ENCODE measurements around the gene PDE5A. TPM values are rescaled to one million over a fixed set of nuclear protein-coding genes. Genes with fewer than 3 reads are reported as not detected.
"Not testable (repeated sequence)": the region's sequence is repeated elsewhere in the genome, so short reads cannot be mapped to it uniquely, and the experiment has no call there.

The PDE5A gene
- polyA plus RNA-seq (ENCODE audit: low read depth in 6 of 6): 1 to 10 TPM in 5 of 6 donors, under 1 TPM in 1; 0.46 to 2.5 (median 1.9) TPM

DNA sequence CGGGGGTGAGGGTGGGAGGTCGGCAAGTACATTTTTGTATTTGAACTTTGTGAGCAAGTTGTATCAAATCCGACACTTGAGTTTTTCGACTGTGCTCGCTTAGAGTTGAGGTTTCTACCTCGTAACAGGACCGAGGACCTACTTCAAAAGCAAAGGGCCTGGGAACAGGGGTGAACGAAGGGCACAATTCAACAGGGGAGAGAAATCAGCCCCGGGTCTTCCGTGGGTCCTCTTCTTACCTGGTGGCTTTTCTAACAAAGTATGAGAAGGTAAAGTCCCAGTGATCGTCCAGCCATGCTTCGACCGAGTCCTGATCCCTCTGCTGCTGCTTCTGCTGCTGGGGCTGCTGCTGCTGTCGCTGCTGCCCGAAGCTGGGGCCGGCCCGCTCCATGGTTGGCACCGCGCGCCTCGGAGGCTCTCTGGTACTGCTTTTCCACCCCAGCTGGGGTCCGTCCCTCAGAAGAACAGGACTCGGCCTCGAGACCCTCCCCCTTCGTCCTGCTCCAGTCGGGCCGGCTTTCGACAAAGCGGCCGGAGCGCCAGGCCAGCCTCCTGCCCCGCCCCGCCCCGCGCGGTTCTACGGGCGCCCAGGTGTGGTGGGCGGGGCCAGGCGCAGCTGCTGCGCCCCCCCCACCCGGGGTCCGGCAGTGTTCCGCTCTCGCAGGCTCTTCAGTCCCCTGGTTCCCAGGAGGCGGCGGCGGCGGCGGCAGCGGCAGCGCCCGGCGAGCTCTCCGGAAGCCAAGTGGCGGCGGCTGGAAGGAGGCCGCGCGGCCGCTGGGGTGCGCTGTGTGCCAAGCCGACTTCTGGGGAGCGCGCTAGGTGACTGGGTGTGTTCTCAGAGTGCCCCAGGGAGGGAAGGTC lies at the start of gene PDE5A:
PDE5A (minus strand) TSS at position 524 of the 861 bp plus-strand sequence; CDS start at position 391, 133 bp downstream.
- Mint-ChIP-seq H3K36me3 (no peaks in the 10 kb centered on the region), H3K27me3 (peaks cover 13 to 49% (median 43%) of the 10 kb centered on the region in 3 donors), H3K4me3 (peak within 1 kb of the TSS; percentile 85 to 94 (median 92)), H3K4me1 (peaks cover 21 to 24% (median 21%) of the 10 kb centered on the region in 3 donors), H3K9me3 (no peaks in the 10 kb centered on the region), H3K27ac (peak within 1 kb of the TSS in 5 of 6 donors; percentile 41 to 88 (median 47))
- peak; percentile 63 for DNase-seq
- peak; percentile 77 to 79 for ATAC-seq (ENCODE audit: low read depth in 2 of 2)

DNA sequence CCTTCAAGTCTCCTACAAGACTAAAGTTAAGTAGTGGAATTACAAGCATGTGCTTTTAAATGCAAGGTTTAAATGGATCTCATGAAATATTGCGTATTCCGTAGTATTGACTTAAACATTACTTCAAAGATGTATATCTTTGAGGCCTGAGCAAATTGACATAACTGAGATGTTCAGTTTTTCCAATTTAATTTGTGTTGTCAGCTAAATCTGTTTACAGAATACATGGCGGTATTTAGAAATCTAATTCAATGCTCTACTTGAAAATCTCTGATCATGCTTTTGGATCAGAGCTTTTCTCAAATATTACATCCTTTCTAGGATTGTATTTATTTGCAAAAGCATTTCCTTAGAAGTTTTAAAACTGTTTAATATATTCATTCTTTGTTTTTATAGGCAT lies 47.5 kb upstream of the PDE5A start:
- Mint-ChIP-seq H3K27me3 (peaks cover 0 to 7% (median 5%) of the 10 kb centered on the region in 3 donors), H3K9me3 (peaks cover 0 to 1% (median 0%) of the 10 kb centered on the region in 7 donors), H3K27ac (no peak overlapping the region), H3K4me1 (no peaks in the 10 kb centered on the region), H3K4me3 (no peak overlapping the region), H3K36me3 (no peaks in the 10 kb centered on the region)
- DNase-seq (no peak), ATAC-seq (ENCODE audit: low read depth in 2 of 2) (no peak)

DNA sequence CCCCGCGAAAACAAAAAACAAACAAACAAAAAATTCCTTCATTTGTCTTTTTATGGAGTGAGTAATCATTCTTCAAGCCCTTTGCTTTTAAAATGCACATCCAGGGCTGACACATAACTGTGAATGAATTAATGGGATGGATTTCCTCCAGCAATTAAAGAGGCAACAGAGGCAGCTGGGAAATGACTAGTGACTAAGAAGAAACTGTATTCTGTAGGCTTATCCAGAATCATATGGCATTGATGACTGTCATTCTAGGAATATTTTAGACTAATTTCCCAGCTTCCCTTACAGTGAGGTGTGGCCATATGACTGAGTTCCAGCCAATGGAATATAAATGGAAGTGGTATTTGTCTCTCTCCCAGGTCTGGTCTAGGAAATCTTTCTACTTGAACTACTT lies 46.8 kb upstream of the PDE5A start:
- Mint-ChIP-seq H3K4me1 (no peaks in the 10 kb centered on the region), H3K9me3 (no peaks in the 10 kb centered on the region), H3K27ac (no peak overlapping the region), H3K27me3 (peaks cover 0 to 7% (median 5%) of the 10 kb centered on the region in 3 donors), H3K4me3 (no peak overlapping the region), H3K36me3 (no peaks in the 10 kb centered on the region)
- no peak for DNase-seq
- ATAC-seq (ENCODE audit: low read depth in 2 of 2): no peak

DNA sequence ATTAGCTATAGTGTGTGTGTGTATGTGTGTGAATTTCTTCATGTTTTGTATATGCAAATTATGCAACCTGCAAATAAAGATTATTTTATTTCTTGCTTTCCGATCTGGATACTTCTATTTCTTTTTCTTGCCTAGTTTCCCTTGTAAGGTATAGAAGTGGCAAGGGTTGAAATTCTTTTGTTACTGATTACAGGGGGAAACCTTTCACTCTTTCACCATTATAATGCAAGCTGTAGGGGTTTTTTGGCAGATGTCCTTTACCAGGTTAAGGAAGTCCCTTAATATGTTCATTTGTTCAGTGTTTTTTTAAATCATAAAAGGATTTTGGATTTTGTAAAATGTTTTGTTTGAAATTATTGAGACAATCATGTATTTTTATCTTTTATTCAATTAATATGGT lies 44.3 kb upstream of the PDE5A start:
- DNase-seq (no peak), ATAC-seq (ENCODE audit: low read depth in 2 of 2) (no peak)
- H3K4me3 Mint-ChIP-seq: no peak overlapping the region
- H3K9me3 Mint-ChIP-seq: no peaks in the 10 kb centered on the region
- no peaks in the 10 kb centered on the region for H3K27me3 Mint-ChIP-seq
- H3K27ac Mint-ChIP-seq: no peak overlapping the region
- no peaks in the 10 kb centered on the region for H3K4me1 Mint-ChIP-seq
- H3K36me3 Mint-ChIP-seq: no peaks in the 10 kb centered on the region

DNA sequence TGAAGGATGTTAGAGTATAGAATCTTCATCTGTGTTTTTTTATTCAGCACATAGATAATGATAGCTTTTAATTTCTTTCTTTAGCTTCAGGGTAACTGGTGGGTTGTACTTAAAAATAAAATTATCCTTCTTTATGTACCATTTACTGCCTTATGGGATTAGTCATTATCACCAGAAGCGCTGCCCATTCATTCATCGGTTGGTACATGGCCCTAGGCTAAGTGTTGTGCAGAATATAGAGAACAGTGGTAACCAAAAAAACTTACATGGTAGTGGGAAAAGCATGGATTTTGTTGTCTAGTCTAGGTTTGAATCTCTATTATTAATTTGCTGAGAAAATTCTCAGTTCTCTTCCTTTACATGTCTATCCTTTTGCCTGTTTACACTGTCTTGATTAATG lies 43.5 kb upstream of the PDE5A start:
- H3K27ac Mint-ChIP-seq: no peak overlapping the region
- ATAC-seq (ENCODE audit: low read depth in 2 of 2) (no peak), DNase-seq (no peak)
- no peaks in the 10 kb centered on the region for H3K27me3 Mint-ChIP-seq
- H3K36me3 Mint-ChIP-seq: no peaks in the 10 kb centered on the region
- no peaks in the 10 kb centered on the region for H3K4me1 Mint-ChIP-seq
- H3K4me3 Mint-ChIP-seq: no peak overlapping the region
- H3K9me3 Mint-ChIP-seq: no peaks in the 10 kb centered on the region

DNA sequence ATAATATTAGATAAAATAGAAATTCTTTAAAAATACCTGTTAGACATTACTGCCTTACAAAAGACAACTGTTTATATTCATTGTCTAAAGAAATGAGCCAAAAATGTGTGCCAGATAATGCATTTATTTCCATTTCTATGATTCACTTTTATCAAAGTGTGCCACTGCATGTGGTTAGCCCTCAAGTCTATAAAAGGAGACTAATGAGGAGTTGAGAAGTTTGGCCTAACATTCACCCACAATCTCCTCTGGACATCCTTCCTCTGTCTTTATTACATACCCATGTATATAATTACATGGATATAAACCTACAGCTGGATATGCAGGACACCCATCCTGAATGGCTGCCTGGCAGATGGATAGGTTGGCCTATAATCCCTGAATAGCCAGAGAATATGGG lies 42.6 kb upstream of the PDE5A start:
- ATAC-seq (ENCODE audit: low read depth in 2 of 2) (no peak), DNase-seq (no peak)
- Mint-ChIP-seq H3K4me1 (no peaks in the 10 kb centered on the region), H3K27me3 (peaks cover 0 to 5% (median 0%) of the 10 kb centered on the region in 3 donors), H3K9me3 (no peaks in the 10 kb centered on the region), H3K27ac (no peak overlapping the region), H3K4me3 (no peak overlapping the region), H3K36me3 (no peaks in the 10 kb centered on the region)

DNA sequence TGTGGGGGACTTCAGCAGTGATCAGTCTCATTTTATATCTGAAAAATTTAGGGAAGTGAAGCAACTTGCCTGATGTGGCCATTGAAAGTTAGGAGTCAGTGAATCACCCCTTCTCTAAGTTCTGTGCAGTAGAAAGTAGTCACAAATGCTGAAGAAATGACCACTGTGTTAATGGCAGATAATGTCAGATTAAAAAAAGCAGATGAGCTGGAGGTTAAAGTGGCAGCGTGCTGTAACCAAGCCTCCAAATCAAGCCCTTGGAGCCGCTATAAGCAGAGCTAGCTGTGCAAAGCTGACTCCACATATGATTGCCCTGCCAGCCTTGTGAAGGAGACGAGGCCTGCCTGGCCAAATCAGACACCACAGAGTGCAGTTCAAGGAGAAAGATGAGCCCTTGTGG lies 39.2 kb upstream of the PDE5A start:
- Mint-ChIP-seq H3K36me3 (no peaks in the 10 kb centered on the region), H3K27ac (no peak overlapping the region), H3K9me3 (no peaks in the 10 kb centered on the region), H3K4me3 (no peak overlapping the region), H3K4me1 (no peaks in the 10 kb centered on the region), H3K27me3 (peaks cover 0 to 7% (median 5%) of the 10 kb centered on the region in 3 donors)
- no peak for DNase-seq
- ATAC-seq (ENCODE audit: low read depth in 2 of 2): no peak

DNA sequence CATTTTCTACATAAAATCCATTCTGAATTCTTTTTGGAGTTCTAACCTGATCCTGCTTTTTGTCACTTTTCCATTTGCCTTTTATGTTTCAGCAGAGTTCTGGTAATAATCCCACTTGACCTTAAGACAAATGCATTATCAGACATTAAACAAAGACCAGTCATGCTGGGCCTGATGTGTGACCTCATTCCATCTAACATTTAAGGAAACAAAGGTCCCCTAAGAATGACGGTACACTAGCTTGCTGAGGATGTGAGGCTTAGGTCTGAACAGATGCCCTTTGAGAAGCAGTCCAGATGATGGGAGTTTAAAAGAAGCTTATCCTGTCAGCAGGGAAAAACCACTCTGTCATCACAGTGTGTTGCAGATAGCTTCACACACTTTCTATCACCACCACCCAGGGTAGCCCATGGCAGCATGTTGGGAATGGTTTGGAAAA lies 38.1 kb upstream of the PDE5A start:
- peaks cover 5 to 12% (median 6%) of the 10 kb centered on the region in 3 donors for H3K27me3 Mint-ChIP-seq
- ATAC-seq (ENCODE audit: low read depth in 2 of 2): no peak
- no peak for DNase-seq
- no peak overlapping the region for H3K27ac Mint-ChIP-seq
- no peaks in the 10 kb centered on the region for H3K36me3 Mint-ChIP-seq
- no peak overlapping the region for H3K4me3 Mint-ChIP-seq
- H3K4me1 Mint-ChIP-seq: no peaks in the 10 kb centered on the region
- H3K9me3 Mint-ChIP-seq: no peaks in the 10 kb centered on the region

DNA sequence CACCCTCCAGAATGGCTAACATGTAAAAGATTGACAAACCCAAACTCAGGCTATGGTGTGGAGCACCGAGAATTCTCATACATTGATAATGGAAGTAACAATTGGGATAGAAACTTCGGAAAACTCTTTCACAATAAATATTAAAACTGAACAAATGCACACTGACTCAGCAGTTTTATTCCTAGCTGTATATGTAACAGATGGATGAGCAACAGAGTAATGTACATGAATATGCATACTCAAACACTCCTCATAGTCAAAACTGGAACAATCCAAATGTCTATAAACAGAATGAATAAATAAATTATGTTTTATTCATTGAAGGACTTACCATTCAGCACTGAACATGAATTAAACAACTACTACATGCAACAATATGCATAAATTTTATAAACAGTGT lies 37.1 kb upstream of the PDE5A start:
- ATAC-seq (ENCODE audit: low read depth in 2 of 2) (no peak), DNase-seq (no peak)
- Mint-ChIP-seq H3K4me3 (no peak overlapping the region), H3K36me3 (no peaks in the 10 kb centered on the region), H3K4me1 (no peaks in the 10 kb centered on the region), H3K27ac (no peak overlapping the region), H3K9me3 (no peaks in the 10 kb centered on the region), H3K27me3 (peaks cover 6 to 12% (median 10%) of the 10 kb centered on the region in 3 donors)

DNA sequence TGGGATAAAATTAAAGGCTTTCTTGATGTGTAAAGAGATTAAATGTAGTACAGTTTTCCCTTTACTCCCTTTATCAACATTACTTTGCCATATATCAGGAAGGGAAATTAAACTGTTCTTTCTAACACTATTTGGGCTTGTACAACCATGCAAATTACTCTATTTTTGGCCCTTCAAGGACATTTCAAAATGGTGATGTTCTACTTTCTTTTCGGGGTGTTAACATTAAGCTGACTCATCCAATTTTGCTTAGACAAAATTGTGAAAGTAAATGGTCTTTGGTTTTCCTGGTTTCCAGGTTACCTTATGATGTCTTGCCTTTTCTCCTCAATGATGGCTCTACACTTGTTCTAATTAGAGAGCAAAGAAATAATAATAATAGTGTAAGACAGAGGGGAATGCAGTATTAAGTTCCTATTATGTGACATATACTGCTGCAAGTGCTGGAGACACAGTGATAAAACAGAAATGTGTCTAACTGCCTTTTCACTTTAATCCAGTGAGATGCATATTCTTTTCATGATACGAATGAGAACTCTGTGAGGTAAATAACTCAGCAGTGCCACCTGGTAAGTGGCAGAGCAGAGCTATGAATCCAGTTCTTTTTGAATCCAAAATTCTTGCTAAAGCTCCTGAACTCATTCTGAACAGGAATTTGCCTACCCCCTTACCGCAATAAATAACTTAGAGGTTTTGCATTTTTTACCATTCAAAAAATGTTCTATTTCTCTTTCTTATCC lies 35.7 kb upstream of the PDE5A start:
- H3K27me3 Mint-ChIP-seq: peaks cover 6 to 13% (median 12%) of the 10 kb centered on the region in 3 donors
- no peak overlapping the region for H3K4me3 Mint-ChIP-seq
- no peaks in the 10 kb centered on the region for H3K36me3 Mint-ChIP-seq
- DNase-seq (no peak), ATAC-seq (ENCODE audit: low read depth in 2 of 2) (no peak)
- no peak overlapping the region for H3K27ac Mint-ChIP-seq
- H3K9me3 Mint-ChIP-seq: no peaks in the 10 kb centered on the region
- no peaks in the 10 kb centered on the region for H3K4me1 Mint-ChIP-seq

DNA sequence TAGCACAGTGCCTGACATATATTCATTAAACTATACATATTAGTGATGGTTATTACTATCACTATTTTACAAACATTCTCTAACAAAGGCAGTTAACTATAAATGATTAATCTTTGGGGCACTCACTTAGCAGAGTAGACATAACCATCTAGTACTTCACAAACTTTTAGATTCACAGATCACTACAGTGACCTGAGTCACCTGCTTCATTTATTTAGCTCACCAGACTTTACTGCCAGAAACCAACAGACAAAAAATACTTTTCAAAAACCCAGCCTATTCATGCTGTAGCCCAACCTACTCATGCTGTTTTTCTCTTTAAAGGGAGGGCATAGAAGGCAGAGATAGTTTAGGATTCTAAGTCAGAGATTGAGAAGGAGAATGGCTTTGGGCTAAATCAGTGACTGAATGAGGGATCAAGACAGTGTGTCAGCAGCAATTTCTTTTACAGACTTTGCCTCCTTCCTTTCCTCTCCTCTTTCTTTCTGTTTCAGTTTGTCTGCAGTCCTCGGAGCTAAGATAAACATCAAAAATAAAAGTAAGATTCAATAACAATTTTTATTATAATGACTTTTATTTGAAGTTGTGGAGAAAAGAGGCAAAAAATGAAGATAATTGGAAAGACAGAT lies 34.7 kb upstream of the PDE5A start:
- no peak for DNase-seq
- H3K36me3 Mint-ChIP-seq: no peaks in the 10 kb centered on the region
- no peak overlapping the region for H3K4me3 Mint-ChIP-seq
- H3K9me3 Mint-ChIP-seq: no peaks in the 10 kb centered on the region
- H3K27me3 Mint-ChIP-seq: peaks cover 6 to 13% (median 12%) of the 10 kb centered on the region in 3 donors
- ATAC-seq (ENCODE audit: low read depth in 2 of 2): no peak
- no peak overlapping the region for H3K27ac Mint-ChIP-seq
- H3K4me1 Mint-ChIP-seq: no peaks in the 10 kb centered on the region

DNA sequence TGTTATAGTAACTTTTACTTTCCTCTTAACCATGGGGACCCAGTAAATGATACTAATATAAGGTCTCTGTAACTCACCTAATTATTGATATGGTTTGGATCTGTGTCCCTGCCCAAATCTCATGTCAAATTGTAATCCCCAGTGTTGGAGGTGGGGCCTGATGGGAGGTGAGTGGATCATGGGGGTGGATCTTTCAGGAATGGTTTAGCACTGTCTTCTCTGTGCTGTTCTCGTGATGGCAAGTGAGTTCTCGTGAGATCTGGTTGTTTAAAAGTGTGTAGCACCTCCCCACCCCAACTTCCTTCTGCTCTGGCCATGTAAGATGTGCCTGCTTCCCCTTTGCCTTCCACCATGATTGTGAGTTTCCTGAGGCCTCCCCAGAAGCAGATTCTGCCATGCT lies 34.0 kb upstream of the PDE5A start:
- not testable (repeated sequence) for DNase-seq; H3K27ac Mint-ChIP-seq; H3K4me1 Mint-ChIP-seq; H3K36me3 Mint-ChIP-seq; ATAC-seq (ENCODE audit: low read depth in 2 of 2); H3K9me3 Mint-ChIP-seq; H3K4me3 Mint-ChIP-seq
- peaks cover 6 to 13% (median 12%) of the 10 kb centered on the region in 3 donors for H3K27me3 Mint-ChIP-seq

DNA sequence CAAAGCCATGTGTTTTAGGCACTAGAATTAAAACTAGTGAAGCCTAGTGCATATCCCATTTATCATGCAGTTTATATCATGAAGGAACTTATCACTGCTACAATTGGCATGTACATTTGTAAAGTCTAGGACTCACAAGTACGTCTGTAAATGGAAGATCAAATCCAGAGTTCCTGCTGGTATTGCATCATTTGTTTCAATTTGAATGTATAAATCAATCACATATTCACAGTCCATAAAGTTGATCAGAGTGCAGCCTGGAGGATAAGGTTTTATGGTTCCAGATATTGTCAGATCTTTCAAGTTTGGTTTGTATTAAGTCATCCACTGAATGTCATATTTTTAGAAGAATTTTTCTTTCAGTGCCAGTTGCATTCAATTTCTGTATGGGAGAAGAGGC lies 32.6 kb upstream of the PDE5A start:
- Mint-ChIP-seq H3K4me3 (no peak overlapping the region), H3K9me3 (no peaks in the 10 kb centered on the region), H3K27ac (no peak overlapping the region), H3K36me3 (no peaks in the 10 kb centered on the region), H3K27me3 (peaks cover 6 to 13% (median 7%) of the 10 kb centered on the region in 3 donors), H3K4me1 (no peaks in the 10 kb centered on the region)
- DNase-seq (no peak), ATAC-seq (ENCODE audit: low read depth in 2 of 2) (no peak)

Data from naive B cell (primary cell).